ENCODE measurements around the gene CDC20B. TPM values are rescaled to one million over a fixed set of nuclear protein-coding genes. Genes with fewer than 3 reads are reported as not detected.
"Not testable (repeated sequence)": the region's sequence is repeated elsewhere in the genome, so short reads cannot be mapped to it uniquely, and the experiment has no call there.

Gene CDC20B
- total RNA-seq, 1 experiment from 2014 or later, result 0.26 TPM

- no peaks in the 10 kb centered on the region for H3K36me3 Mint-ChIP-seq (ENCODE audit: insufficient read depth in 1 of 3, low read depth in 3 of 3)
- H3K4me3 Mint-ChIP-seq, result no peak overlapping the region
- Histone ChIP-seq H3K56ac (ENCODE audit: insufficient read length, low read depth, low read length) (no peak overlapping the region), H2AFZ (ENCODE audit: low read length) (no peak overlapping the region), H3K9ac (ENCODE audit: extremely low read depth, insufficient read length, low read length) (no peak overlapping the region), H2BK20ac (ENCODE audit: low read depth, low read length, poor library complexity, severe bottlenecking) (no peak overlapping the region), H2BK5ac (ENCODE audit: insufficient read length, low read length) (no peak overlapping the region), H3K27ac (ENCODE audit: insufficient read length, low read depth, low read length) (no peak overlapping the region), H3K18ac (ENCODE audit: insufficient read length, low read depth, low read length) (no peak overlapping the region), H4K20me1 (ENCODE audit: control insufficient read depth, insufficient read depth, insufficient read length) (no peaks in the 10 kb centered on the region), H2AK5ac (ENCODE audit: insufficient read length, low read length) (no peak overlapping the region), H2BK15ac (ENCODE audit: low read depth, low read length) (no peak overlapping the region), H4K8ac (replicated peaks; ENCODE audit: insufficient read length, low read depth, low read length) (no peak overlapping the region), H3K79me1 (ENCODE audit: insufficient read depth, low read depth, low read length, poor library complexity, severe bottlenecking) (no peaks in the 10 kb centered on the region), H3K23me2 (ENCODE audit: insufficient read length, low read depth, low read length, poor library complexity, severe bottlenecking) (no peaks in the 10 kb centered on the region), H3K4ac (ENCODE audit: low read depth, low read length) (no peak overlapping the region; the same call in 1 of the 2 replicates), H3K14ac (ENCODE audit: insufficient read depth, low read length) (no peak overlapping the region), H4K5ac (ENCODE audit: insufficient read length, low read depth, low read length) (no peak overlapping the region), H3K79me2 (ENCODE audit: insufficient read depth, low read length) (no peaks in the 10 kb centered on the region), H2BK120ac (ENCODE audit: low read depth, low read length, poor library complexity, severe bottlenecking) (no peak overlapping the region), H3T11ph (ENCODE audit: low read length) (no peak overlapping the region), H3K9me3 (ENCODE audit: control insufficient read depth, low read depth, low read length) (no peaks in the 10 kb centered on the region), H4K91ac (ENCODE audit: insufficient read length, low read depth, low read length) (no peak overlapping the region), H3K23ac (ENCODE audit: insufficient read length, low read depth, low read length) (no peak overlapping the region), H3K4me2 (ENCODE audit: insufficient read depth, insufficient read length, low read length) (no peak overlapping the region), H3K27me3 (ENCODE audit: insufficient read depth, low read length) (no peaks in the 10 kb centered on the region), H3K4me1 (ENCODE audit: insufficient read depth, low read length) (peaks cover 3% of the 10 kb centered on the region), H2BK12ac (ENCODE audit: insufficient read length, low read depth, low read length) (no peak overlapping the region)
- no peak overlapping the region for H3K27ac Mint-ChIP-seq
- WGBS (ENCODE audit: extremely low coverage, insufficient read length, low lambda C conversion rate), result no CpG with 5 or more reads among the region's 3 CpGs
- H3K9me3 Mint-ChIP-seq, result no peaks in the 10 kb centered on the region
- peaks cover 14 to 18% of the 10 kb centered on the region in 2 experiments for H3K4me1 Mint-ChIP-seq
- DNase-seq, result no peak
- no peaks in the 10 kb centered on the region; the same call in 1 of the 2 replicates for H3K27me3 Mint-ChIP-seq (ENCODE audit: low read depth)
- TF ChIP-seq CTCF (conservative IDR thresholded peaks at IDR 0.05), result no peak
Observed at GRCh38 chr5:55108661-55109060, 64.3 kb downstream of the CDC20B start.

- not testable (repeated sequence) for H3K4me2 ChIP-seq (ENCODE audit: insufficient read depth, insufficient read length, low read length); H3K14ac ChIP-seq (ENCODE audit: insufficient read depth, low read length); H3K18ac ChIP-seq (ENCODE audit: insufficient read length, low read depth, low read length); H2AFZ ChIP-seq (ENCODE audit: low read length); H3K27ac ChIP-seq (ENCODE audit: insufficient read length, low read depth, low read length); H2BK20ac ChIP-seq (ENCODE audit: low read depth, low read length, poor library complexity, severe bottlenecking); H3K27me3 Mint-ChIP-seq (ENCODE audit: low read depth); DNase-seq; H3K23ac ChIP-seq (ENCODE audit: insufficient read length, low read depth, low read length); H3K9ac ChIP-seq (ENCODE audit: extremely low read depth, insufficient read length, low read length); H2BK120ac ChIP-seq (ENCODE audit: low read depth, low read length, poor library complexity, severe bottlenecking); H3K79me1 ChIP-seq (ENCODE audit: insufficient read depth, low read depth, low read length, poor library complexity, severe bottlenecking); H3K4me1 ChIP-seq (ENCODE audit: insufficient read depth, low read length); H3K23me2 ChIP-seq (ENCODE audit: insufficient read length, low read depth, low read length, poor library complexity, severe bottlenecking); H2AK5ac ChIP-seq (ENCODE audit: insufficient read length, low read length); H3K56ac ChIP-seq (ENCODE audit: insufficient read length, low read depth, low read length); H3K9me3 Mint-ChIP-seq; H4K91ac ChIP-seq (ENCODE audit: insufficient read length, low read depth, low read length); H3T11ph ChIP-seq (ENCODE audit: low read length); H4K8ac ChIP-seq (replicated peaks; ENCODE audit: insufficient read length, low read depth, low read length); H3K9me3 ChIP-seq (ENCODE audit: control insufficient read depth, low read depth, low read length); H2BK12ac ChIP-seq (ENCODE audit: insufficient read length, low read depth, low read length); H4K5ac ChIP-seq (ENCODE audit: insufficient read length, low read depth, low read length); H2BK5ac ChIP-seq (ENCODE audit: insufficient read length, low read length); H3K36me3 Mint-ChIP-seq (ENCODE audit: insufficient read depth in 1 of 3, low read depth in 3 of 3); H3K4me3 Mint-ChIP-seq; H3K79me2 ChIP-seq (ENCODE audit: insufficient read depth, low read length); H4K20me1 ChIP-seq (ENCODE audit: control insufficient read depth, insufficient read depth, insufficient read length); H3K27me3 ChIP-seq (ENCODE audit: insufficient read depth, low read length); H3K4ac ChIP-seq (ENCODE audit: low read depth, low read length); H3K27ac Mint-ChIP-seq; H2BK15ac ChIP-seq (ENCODE audit: low read depth, low read length)
- H3K4me1 Mint-ChIP-seq, result peaks cover 14 to 18% of the 10 kb centered on the region in 2 experiments
Observed at GRCh38 chr5:55105976-55106375, 67.0 kb downstream of the CDC20B start.
